ENCODE data around the gene MCM10. TPM values are rescaled to one million over a fixed set of nuclear protein-coding genes. Genes with fewer than 3 reads are reported as not detected.

Gene MCM10
- total and polyA plus RNA-seq, 2 of the 4 experiments (the other 2 are of a cell fraction) = 5.4 to 11.8 TPM

- Histone ChIP-seq H3K27me3 (ENCODE audit: control insufficient read depth, insufficient read depth, low read length) (no peaks in the 10 kb centered on the region), H3K56ac (ENCODE audit: extremely low read depth, insufficient read depth, low read length) (no peak overlapping the region), H2AFZ (replicated peaks; ENCODE audit: low read length, poor library complexity) (no peak overlapping the region), H2AK5ac (ENCODE audit: low read depth, low read length) (no peak overlapping the region), H3K4me1 (ENCODE audit: control insufficient read depth, insufficient read depth, low read length) (peaks cover 3% of the 10 kb centered on the region; the same call in 1 of the 2 replicates), H3K9ac (ENCODE audit: low read depth, low read length) (no peak overlapping the region), H3K23ac (ENCODE audit: low read depth, low read length) (no peak overlapping the region), H2BK5ac (ENCODE audit: low read depth, low read length, poor library complexity, severe bottlenecking) (no peak overlapping the region), H3K79me1 (ENCODE audit: low read depth in 1 of 2, low read length in 2 of 2) (peaks cover 7 to 9% of the 10 kb centered on the region in 2 experiments; a peak in 2 of 4 replicates), H3K27ac (ENCODE audit: insufficient read depth, low read length) (no peak overlapping the region; the same call in 1 of the 2 replicates), H4K5ac (ENCODE audit: low read depth, low read length) (no peak overlapping the region), H3K9me1 (ENCODE audit: insufficient read depth, low read length) (peaks cover 2% of the 10 kb centered on the region; the same call in 1 of the 2 replicates), H2BK20ac (ENCODE audit: low read depth, low read length) (no peak overlapping the region), H4K20me1 (ENCODE audit: insufficient read depth, low read length) (no peaks in the 10 kb centered on the region; the same call in 1 of the 2 replicates), H3K4ac (ENCODE audit: low read depth, low read length) (no peak overlapping the region), H3K4me2 (ENCODE audit: low read depth, low read length) (no peak overlapping the region), H2BK120ac (ENCODE audit: low read depth, low read length) (no peak overlapping the region), H3K36me3 (ENCODE audit: control insufficient read depth, insufficient read depth, low read length) (peaks cover 41% of the 10 kb centered on the region), H4K91ac (ENCODE audit: insufficient read depth, low read depth, low read length) (no peak overlapping the region), H2BK15ac (ENCODE audit: low read depth, low read length) (no peak overlapping the region), H2AK9ac (replicated peaks; ENCODE audit: low read depth, low read length, poor library complexity) (no peak overlapping the region), H4K8ac (ENCODE audit: low read depth in 2 of 2, low read length in 2 of 2) (no peak overlapping the region), H3K18ac (ENCODE audit: low read depth, low read length) (no peak overlapping the region), H3K4me3 (ENCODE audit: insufficient read depth, low read depth, low read length) (no peak overlapping the region), H3K14ac (replicated peaks; ENCODE audit: low read depth, low read length) (no peak overlapping the region), H3K9me3 (ENCODE audit: control insufficient read depth, insufficient read depth, low read length) (no peaks in the 10 kb centered on the region)
- dilution Hi-C loops (cut with HindIII; ENCODE audit: low sequenced_read_pairs, unreplicated experiment) = no loop called here
- CTCF ChIA-PET = no interaction called here
- in situ Hi-C loops (cut with MboI; ENCODE audit: low sequenced_read_pairs) = no loop called here
- WGBS, 2 experiments (ENCODE audit: extremely low coverage in 2 of 2, insufficient read length in 1 of 2) = 100% methylated on average over 1 of the region's 3 CpGs; no CpG with 5 or more reads in 1 of the 2 experiments
- POLR2A ChIA-PET (ENCODE audit: unreplicated experiment) = no interaction called here
- DNase-seq (no peak), ATAC-seq (ENCODE audit: low read depth) (no peak)
- BruUV-seq (replicated peaks) = no TSS peak
- intact Hi-C loops (cut with micrococcal nuclease) = no loop called here
- TF ChIP-seq CEBPB (IDR thresholded peaks at IDR 0.05; ENCODE audit: low read depth, low read length) (0 out of 2 replicates have a peak, but pooled peaks have one; percentile 21), MXI1 (IDR thresholded peaks at IDR 0.05; ENCODE audit: borderline replicate concordance, low read depth, low read length) (no peak)
Observed at GRCh38 chr10:13118784-13119410, 42.5 kb upstream of the MCM10 start.

All from IMR-90 (cell line).